ENCODE data around the gene PAPSS1.

- TF ChIP-seq, protein P1, sequence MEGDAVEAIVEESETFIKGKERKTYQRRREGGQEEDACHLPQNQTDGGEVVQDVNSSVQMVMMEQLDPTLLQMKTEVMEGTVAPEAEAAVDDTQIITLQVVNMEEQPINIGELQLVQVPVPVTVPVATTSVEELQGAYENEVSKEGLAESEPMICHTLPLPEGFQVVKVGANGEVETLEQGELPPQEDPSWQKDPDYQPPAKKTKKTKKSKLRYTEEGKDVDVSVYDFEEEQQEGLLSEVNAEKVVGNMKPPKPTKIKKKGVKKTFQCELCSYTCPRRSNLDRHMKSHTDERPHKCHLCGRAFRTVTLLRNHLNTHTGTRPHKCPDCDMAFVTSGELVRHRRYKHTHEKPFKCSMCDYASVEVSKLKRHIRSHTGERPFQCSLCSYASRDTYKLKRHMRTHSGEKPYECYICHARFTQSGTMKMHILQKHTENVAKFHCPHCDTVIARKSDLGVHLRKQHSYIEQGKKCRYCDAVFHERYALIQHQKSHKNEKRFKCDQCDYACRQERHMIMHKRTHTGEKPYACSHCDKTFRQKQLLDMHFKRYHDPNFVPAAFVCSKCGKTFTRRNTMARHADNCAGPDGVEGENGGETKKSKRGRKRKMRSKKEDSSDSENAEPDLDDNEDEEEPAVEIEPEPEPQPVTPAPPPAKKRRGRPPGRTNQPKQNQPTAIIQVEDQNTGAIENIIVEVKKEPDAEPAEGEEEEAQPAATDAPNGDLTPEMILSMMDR (IDR thresholded peaks at IDR 0.05; ENCODE audit: low read depth, low read length, poor library complexity, severe bottlenecking) = no peak
- TF ChIP-seq EZH2phosphoT487 (IDR thresholded peaks at IDR 0.05; ENCODE audit: borderline replicate concordance, low read length) = no peak
Observed at GRCh38 chr4:107615809-107616208, 104.2 kb downstream of the PAPSS1 start.

All from DOHH2 (cell line).